HG03095 (cell line): ENCODE results near the gene CEND1.

ENCODE experiments used
- ATAC-seq: cut with Tn5 transposase; IDR thresholded peaks from one replicate; pipeline ENCODE4 v1.9.1; 2021; ENCODE audit warnings: moderate library complexity; ENCODE audit not compliant: unreplicated experiment

Gene CEND1

GRCh38 chr11:827897-828192, 38.0 kb upstream of the CEND1 start, which contains the start of gene CRACR2B:
CRACR2B (plus strand) TSS chr11:827919; CDS start chr11:828608, 689 bp downstream.
- ATAC-seq, result no peak

- peak; percentile 36 for ATAC-seq
Measured at GRCh38 chr11:827146-827896, 37.4 kb upstream of the CEND1 start.

GRCh38 chr11:826836-827145, 36.9 kb upstream of the CEND1 start:
- peak; percentile 0 for ATAC-seq

GRCh38 chr11:826227-826621, 36.3 kb upstream of the CEND1 start:
- no peak for ATAC-seq

GRCh38 chr11:825366-826226, 35.7 kb upstream of the CEND1 start:
- ATAC-seq, result no peak

GRCh38 chr11:824942-825341, 35.1 kb upstream of the CEND1 start:
- ATAC-seq, result no peak

GRCh38 chr11:824292-824880, 34.5 kb upstream of the CEND1 start:
- ATAC-seq, result no peak

GRCh38 chr11:823441-824291, 33.8 kb upstream of the CEND1 start:
- no peak for ATAC-seq

GRCh38 chr11:821512-822371, 31.9 kb upstream of the CEND1 start:
- no peak for ATAC-seq

- no peak for ATAC-seq
Measured at GRCh38 chr11:820655-821511, 31.0 kb upstream of the CEND1 start.

GRCh38 chr11:819943-820649, 30.2 kb upstream of the CEND1 start:
- peak; percentile 44 for ATAC-seq

- ATAC-seq, result peak; percentile 49
Measured at GRCh38 chr11:819129-819931, 29.4 kb upstream of the CEND1 start.

GRCh38 chr11:818396-819128, 28.7 kb upstream of the CEND1 start, which contains the start of gene PNPLA2:
PNPLA2 (plus strand) TSS chr11:818914; CDS start chr11:819719, 805 bp downstream.
- ATAC-seq, result no peak

- no peak for ATAC-seq
Measured at GRCh38 chr11:816433-816779, 26.5 kb upstream of the CEND1 start.

- ATAC-seq, result no peak
Measured at GRCh38 chr11:815675-816432, 26.0 kb upstream of the CEND1 start.

- no peak for ATAC-seq
Measured at GRCh38 chr11:813456-814096, 23.7 kb upstream of the CEND1 start.
